H1 (cell line): ENCODE measurements around the gene FRK. TPM values are rescaled to one million over a fixed set of nuclear protein-coding genes. Genes with fewer than 3 reads are reported as not detected.

Experiments
- HDAC6 ChIP-seq: IDR thresholded peaks from one replicate; pipeline ENCODE4 v1.7.1; 2012; ENCODE audit warnings: low read depth, mild to moderate bottlenecking, inconsistent platforms, low read length, moderate library complexity
- RAD21 ChIP-seq, 2 experiments: IDR thresholded peaks in 1 of 2; conservative IDR thresholded peaks in 1 of 2; 2 replicates each; pipeline ENCODE4 v1.6.1; 2011; ENCODE audit warnings: low read depth in 2 of 2, low read length in 2 of 2, improper control_type of control experiment in 1 of 2, inconsistent platforms in 1 of 2, mild to moderate bottlenecking in 1 of 2, moderate library complexity in 1 of 2
- SIRT6 ChIP-seq: IDR thresholded peaks from one replicate; pipeline ENCODE4 v1.7.1; 2012; ENCODE audit warnings: low read length, inconsistent platforms
- TBP ChIP-seq: IDR thresholded peaks from 2 replicates; pipeline ENCODE4 v1.6.1; 2011; ENCODE audit warnings: low read depth, low read length, improper control_type of control experiment
- polyA plus RNA-seq, 7 experiments: library from polyadenylated mRNA; depleted of rRNA in 3 of 7; stranded (reverse) in 5 of 7; unstranded in 2 of 7; fragments of >200 nt in 5 of 7; fragments of 200-250 nt in 2 of 7; gene quantifications; 1 replicate in 5 of 7; 2 replicates in 1 of 7; 4 replicates in 1 of 7; pipeline versions ENCODE4 v1.2.1 to v1.2.3, GENCODE V29; 2011 to 2013; ENCODE audit warnings: missing spikeins in 2 of 7, mixed read lengths in 2 of 7
- total RNA-seq: library from RNA; stranded (reverse); fragmentation: NEBNext Ultra II Directional; extraction: Animal tissue kit (Norgen Biotek cat#: 25700); gene quantifications from 2 replicates; pipeline ENCODE4 v1.2.1, GENCODE V29; 2021

Gene FRK
- total and polyA plus RNA-seq, 2 of the 8 experiments (the other 6 are each of a cell fraction or from before 2014, with no cell fraction given): 0.11 to 0.24 TPM

- TF ChIP-seq TBP (no peak), HDAC6 (no peak), RAD21 (IDR thresholded peaks at IDR 0.05 in 1 of 2, conservative IDR thresholded peaks at IDR 0.05 in 1 of 2; ENCODE audit: low read depth in 2 of 2, low read length in 2 of 2) (no peak), SIRT6 (no peak)
These were observed 29.6 kb upstream of the FRK start (continued) for GRCh38 chr6:116090251-116090650.
